Kasumi-1 (cell line): ENCODE data around the gene SLC26A3.
"Not testable (repeated sequence)": the region's sequence is repeated elsewhere in the genome, so short reads cannot be mapped to it uniquely, and the experiment has no call there.

Experiments
- DNase-seq, 2 experiments: peaks; one replicate each; lab custom pipeline; 2025; lab: John Stamatoyannopoulos, UW

SLC26A3 gene

GRCh38 chr7:107803009-107803610 is at the start of gene SLC26A3:
SLC26A3 (minus strand) TSS chr7:107803223; CDS start chr7:107794509, 8,714 bp downstream.
- no peak for DNase-seq

GRCh38 chr7:107850643-107851042 is 47.6 kb upstream of the SLC26A3 start:
- DNase-seq = no peak

GRCh38 chr7:107850216-107850615 is 47.2 kb upstream of the SLC26A3 start:
- no peak for DNase-seq

- not testable (repeated sequence) for DNase-seq
Measured at GRCh38 chr7:107848211-107848610, 45.2 kb upstream of the SLC26A3 start.

GRCh38 chr7:107847836-107848175 is 44.8 kb upstream of the SLC26A3 start:
- DNase-seq = not testable (repeated sequence)

- no peak for DNase-seq
Measured at GRCh38 chr7:107847168-107847835, 44.3 kb upstream of the SLC26A3 start.

GRCh38 chr7:107846324-107846723 is 43.3 kb upstream of the SLC26A3 start:
- DNase-seq = peak; percentile 70 to 72

- no peak for DNase-seq
Measured at GRCh38 chr7:107843184-107843583, 40.2 kb upstream of the SLC26A3 start.

- no peak for DNase-seq
Measured at GRCh38 chr7:107842213-107842612, 39.2 kb upstream of the SLC26A3 start.

- peak; percentile 11 to 21 for DNase-seq
Measured at GRCh38 chr7:107838816-107839565, 36.0 kb upstream of the SLC26A3 start.

GRCh38 chr7:107838024-107838601 is 35.1 kb upstream of the SLC26A3 start:
- no peak for DNase-seq

GRCh38 chr7:107837145-107837512 is 34.1 kb upstream of the SLC26A3 start:
- no peak for DNase-seq

GRCh38 chr7:107836237-107837144 is 33.5 kb upstream of the SLC26A3 start:
- no peak for DNase-seq

- DNase-seq = no peak
Measured at GRCh38 chr7:107834401-107834800, 31.4 kb upstream of the SLC26A3 start.

- no peak for DNase-seq
Measured at GRCh38 chr7:107833684-107834106, 30.7 kb upstream of the SLC26A3 start.

- DNase-seq = peak in 1 of 2 experiments; percentile 23
Measured at GRCh38 chr7:107830420-107830819, 27.4 kb upstream of the SLC26A3 start.

- DNase-seq = no peak
Measured at GRCh38 chr7:107828540-107828939, 25.5 kb upstream of the SLC26A3 start.

GRCh38 chr7:107827501-107827900 is 24.5 kb upstream of the SLC26A3 start:
- no peak for DNase-seq

- no peak for DNase-seq
Measured at GRCh38 chr7:107826451-107826850, 23.4 kb upstream of the SLC26A3 start.

- DNase-seq = no peak
Measured at GRCh38 chr7:107824858-107825257, 21.8 kb upstream of the SLC26A3 start.

GRCh38 chr7:107818622-107819021 is 15.6 kb upstream of the SLC26A3 start:
- no peak for DNase-seq
